HepG2 (cell line): ENCODE measurements around the gene ENTPD7.

Source experiments
- SMARCC2 ChIP-seq: fragments of 450-650 bp; IDR thresholded peaks from 2 replicates; pipeline ENCODE4 v1.6.1; 2017; ENCODE audit warnings: antibody characterized with exemption, mild to moderate bottlenecking
- TF ChIP-seq, protein P1 (sequence below): IDR thresholded peaks from 2 replicates; pipeline ENCODE4 v1.6.1; 2016; ENCODE audit warnings: low read depth, borderline replicate concordance

DNA sequence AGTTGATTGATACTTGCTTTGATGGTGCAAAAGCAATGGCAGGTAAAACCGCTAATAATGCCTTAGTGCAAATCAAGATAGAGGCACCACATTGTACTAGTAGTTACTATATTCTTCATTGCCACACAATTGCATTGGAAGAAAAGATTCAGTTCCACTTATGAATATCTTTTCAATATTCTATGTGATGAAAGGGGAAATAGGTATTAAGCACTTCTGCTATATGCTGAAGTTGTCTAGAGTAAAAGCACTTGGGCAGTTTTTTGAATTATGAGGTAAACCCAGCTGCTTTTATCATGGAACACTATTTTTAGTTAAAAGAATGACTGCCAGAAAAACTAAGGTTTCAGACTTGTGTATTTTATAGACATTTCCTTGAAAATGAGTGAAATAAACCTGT, 15.5 kb downstream of the ENTPD7 start:
- TF ChIP-seq, protein P1, sequence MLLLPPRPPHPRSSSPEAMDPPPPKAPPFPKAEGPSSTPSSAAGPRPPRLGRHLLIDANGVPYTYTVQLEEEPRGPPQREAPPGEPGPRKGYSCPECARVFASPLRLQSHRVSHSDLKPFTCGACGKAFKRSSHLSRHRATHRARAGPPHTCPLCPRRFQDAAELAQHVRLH (CRISPR knock-in tag): no peak
- no peak for TF ChIP-seq SMARCC2
